HepG2 (cell line): ENCODE measurements around the gene RERE. TPM values are rescaled to one million over a fixed set of nuclear protein-coding genes. Genes with fewer than 3 reads are reported as not detected.
A peak's percentile ranks its signal among the peaks of the same experiment; 100 is the strongest.

ENCODE experiments used
- ATAC-seq: fragments of 200-7000 bp; cut with Tn5 transposase; 3 replicates; pipeline ENCODE4 v1.9.1; 2020; ENCODE audit warnings: mild to moderate bottlenecking, moderate library complexity
- BruUV-seq: library from RNA; stranded (reverse); fragments of 400-500 nt; replicated peaks from 2 replicates; lab custom pipeline; 2021; lab: Mats Ljungman, UMichigan
- CTCF ChIA-PET: fragments of 300-600 bp; formaldehyde crosslinking; extraction: SDS; loops from one replicate; lab custom pipeline; 2021; ENCODE audit warnings: low total read pairs, inconsistent platforms, low intra/inter-chr PET ratio; lab: Yijun Ruan, JAX
- POLR2A ChIA-PET: fragments of 350-600 bp; sonication (Branson Sonifier 250); formaldehyde crosslinking; loops from one replicate; lab custom pipeline; 2020; ENCODE audit warnings: antibody characterized with exemption, inconsistent platforms; lab: Yijun Ruan, JAX
- DNase-seq: peaks from one replicate; pipeline ENCODE4 v3.0.0-alpha.2; 2015; ENCODE audit warnings: low spot score
- FAIRE-seq: peaks from 3 replicates; lab custom pipeline; 2011; peaks lifted over from hg19 to GRCh38; lab: Jason Lieb, UNC
- H2AFZ ChIP-seq: one replicate; pipeline ENCODE4 v1.6.1; 2011; ENCODE audit warnings: low read length, inconsistent platforms
- H3K27ac ChIP-seq: fragments of 300-600 bp; 3 replicates; pipeline ENCODE4 v1.8.0; 2011; ENCODE audit warnings: mixed run types, mild to moderate bottlenecking, mixed read lengths, low read length, inconsistent platforms; ENCODE audit not compliant: insufficient read depth; ENCODE audit errors: extremely low read length
- H3K27me3 ChIP-seq, 2 experiments: fragments of 200-600 bp in 1 of 2; 2 replicates in 1 of 2; 3 replicates in 1 of 2; pipeline versions ENCODE4 v1.6.0 to v1.8.0; 2011; ENCODE audit warnings: low read length in 2 of 2, mild to moderate bottlenecking in 2 of 2, moderate library complexity in 2 of 2, inconsistent platforms in 1 of 2; ENCODE audit not compliant: insufficient read depth in 2 of 2, control insufficient read depth in 1 of 2
- H3K36me3 ChIP-seq, 2 experiments: fragments of 200-600 bp in 1 of 2; replicated peaks in 1 of 2; 2 replicates in 1 of 2; 3 replicates in 1 of 2; pipeline versions ENCODE4 v1.5.1 to v1.8.0; 2011; ENCODE audit warnings: low read length in 2 of 2, inconsistent platforms in 1 of 2; ENCODE audit not compliant: insufficient read depth in 2 of 2, control insufficient read depth in 1 of 2
- H3K4me1 ChIP-seq: 2 replicates; pipeline ENCODE4 v1.5.1; 2012; ENCODE audit warnings: low read length, inconsistent platforms; ENCODE audit not compliant: insufficient read depth
- H3K4me2 ChIP-seq: 2 replicates; pipeline ENCODE4 v1.6.0; 2011; ENCODE audit warnings: low read depth, low read length, inconsistent platforms
- H3K4me3 ChIP-seq, 3 experiments: fragments of 200-600 bp in 1 of 3; sonication (generic), shearing (Covaris generic) in 1 of 3; replicated peaks in 1 of 3; 2 replicates each; pipeline ENCODE4 v1.5.1; 2011 to 2016; ENCODE audit warnings: low read length in 3 of 3, inconsistent platforms in 2 of 3, low read depth in 2 of 3, mild to moderate bottlenecking in 2 of 3, control low read depth in 1 of 3, mixed read lengths in 1 of 3; ENCODE audit not compliant: insufficient read depth in 1 of 3
- H3K79me2 ChIP-seq: one replicate; pipeline ENCODE4 v1.6.1; 2011; ENCODE audit warnings: low read length, inconsistent platforms; ENCODE audit not compliant: insufficient read depth
- H3K9ac ChIP-seq: 2 replicates; pipeline ENCODE4 v1.6.0; 2011; ENCODE audit warnings: mild to moderate bottlenecking, low read depth, low read length, inconsistent platforms; ENCODE audit not compliant: insufficient read depth
- H3K9me3 ChIP-seq: 2 replicates; pipeline ENCODE4 v1.5.1; 2012; ENCODE audit warnings: mild to moderate bottlenecking, low read length
- H4K20me1 ChIP-seq: 2 replicates; pipeline ENCODE4 v1.6.0; 2011; ENCODE audit warnings: inconsistent platforms, mild to moderate bottlenecking, low read length, moderate library complexity; ENCODE audit not compliant: insufficient read depth
- CBX1 ChIP-seq: IDR thresholded peaks from one replicate; pipeline ENCODE4 v1.6.1; 2016; ENCODE audit warnings: antibody characterized with exemption, low read depth
- NFE2L1 ChIP-seq: sonication (generic); formaldehyde crosslinking; IDR thresholded peaks from 2 replicates; pipeline ENCODE4 v1.4.0; 2020; ENCODE audit warnings: missing genetic modification reagents, mild to moderate bottlenecking, borderline replicate concordance
- TRIM24 ChIP-seq: sonication (generic); formaldehyde crosslinking; IDR thresholded peaks from 2 replicates; pipeline ENCODE4 v1.8.0; 2022; ENCODE audit warnings: mild to moderate bottlenecking, missing genetic modification reagents
- UBTF ChIP-seq: sonication (generic); formaldehyde crosslinking; IDR thresholded peaks from 2 replicates; pipeline ENCODE4 v1.4.0; 2020; ENCODE audit warnings: mild to moderate bottlenecking, missing genetic modification reagents
- YEATS2 ChIP-seq: sonication (generic); formaldehyde crosslinking; IDR thresholded peaks from 2 replicates; pipeline ENCODE4 v1.4.0; 2020; ENCODE audit warnings: missing genetic modification reagents, borderline replicate concordance
- ZBTB2 ChIP-seq: sonication (generic); formaldehyde crosslinking; IDR thresholded peaks from 2 replicates; pipeline ENCODE4 v1.8.0; 2022; ENCODE audit warnings: low read depth, missing genetic modification reagents
- ZBTB37 ChIP-seq: sonication (generic); formaldehyde crosslinking; IDR thresholded peaks from 2 replicates; pipeline ENCODE4 v1.4.0; 2020; ENCODE audit warnings: mild to moderate bottlenecking, missing genetic modification reagents
- ZHX2 ChIP-seq, 2 experiments: sonication (generic) in 1 of 2; formaldehyde crosslinking in 1 of 2; IDR thresholded peaks; 2 replicates each; pipeline versions ENCODE4 v1.6.1 to v1.9.0; 2014 to 2022; ENCODE audit warnings: antibody characterized with exemption in 1 of 2, borderline replicate concordance in 1 of 2, inconsistent platforms in 1 of 2, low read depth in 1 of 2, missing genetic modification reagents in 1 of 2
- ZNF674 ChIP-seq: sonication (generic); formaldehyde crosslinking; IDR thresholded peaks from 2 replicates; pipeline ENCODE4 v1.5.0; 2020; ENCODE audit warnings: low read depth, mild to moderate bottlenecking, missing genetic modification reagents
- ZNF800 ChIP-seq: sonication (generic); formaldehyde crosslinking; IDR thresholded peaks from 2 replicates; pipeline ENCODE4 v1.4.0; 2020; ENCODE audit warnings: missing genetic modification reagents
- WGBS: methylation state at CpG from one replicate; pipeline ENCODE4 v1.1.6; 2017; ENCODE audit warnings: low lambda C conversion rate; 5-methylcytosine and 5-hydroxymethylcytosine counted together
- in situ Hi-C: cut with HindIII; loops from 2 replicates; pipeline ENCODE4 v1.10.0; 2017; ENCODE audit warnings: low pct_unique_long_range_greater_than_20kb; ENCODE audit not compliant: extremely low pct_ligation_motif_present
- intact Hi-C: fragments of 100-400 bp; cut with micrococcal nuclease; formaldehyde crosslinking; loops from one replicate; pipeline ENCODE4 v1.10.0; 2022; ENCODE audit not compliant: unreplicated experiment
- polyA plus RNA-seq, 8 experiments: library from polyadenylated mRNA; depleted of rRNA in 3 of 8; stranded (reverse) in 7 of 8; unstranded in 1 of 8; fragments of >200 nt; fragmentation: Illumina TruSeq in 4 of 8; extraction: Trizol in 4 of 8; gene quantifications; 2 replicates each; pipeline versions ENCODE4 v1.2.1 to v1.2.3, GENCODE V29; 2011 to 2016; ENCODE audit warnings: low read depth in 4 of 8, missing spikeins in 1 of 8, mixed read lengths in 1 of 8; ENCODE audit not compliant: insufficient read depth in 1 of 8
- total RNA-seq, 5 experiments: library from RNA; depleted of rRNA; stranded (reverse); fragments of >200 nt; fragmentation: Illumina TruSeq; extraction: Trizol; gene quantifications; 2 replicates each; pipeline ENCODE4 v1.2.3, GENCODE V29; 2016; ENCODE audit warnings: low read depth in 1 of 5

The RERE gene
- total and polyA plus RNA-seq, 2 of the 13 experiments (the other 11 are each of a cell fraction or from before 2014, with no cell fraction given) = 18.3 to 21.9 TPM

- no peak overlapping the region for H3K9ac ChIP-seq
- ChIA-PET CTCF (no interaction called here), POLR2A (no interaction called here)
- FAIRE-seq = no peak
- no peak for DNase-seq
- intact Hi-C loops = loop anchor here (10.0 kb wide), 1 partner anchor 331 kb away; no protein-coding TSS in a partner anchor
- peaks cover 69% of the 10 kb centered on the region for H3K4me1 ChIP-seq
- in situ Hi-C loops = no loop called here
- BruUV-seq = no TSS peak
- no peaks in the 10 kb centered on the region for H3K9me3 ChIP-seq
- no peak overlapping the region for H3K4me2 ChIP-seq
- H2AFZ ChIP-seq = no peak overlapping the region
- peaks cover 81% of the 10 kb centered on the region for H3K79me2 ChIP-seq
- no peak for ATAC-seq
- H3K27ac ChIP-seq = peak overlapping the region; percentile 36
- no peaks in the 10 kb centered on the region; a peak in 1 of 5 replicates for H3K27me3 ChIP-seq
- H4K20me1 ChIP-seq = no peaks in the 10 kb centered on the region
- WGBS = 91% methylated on average over 1 of the region's 1 CpG
- H3K36me3 ChIP-seq = no peaks in the 10 kb centered on the region
- H3K4me3 ChIP-seq = no peak overlapping the region
- TF ChIP-seq UBTF (CRISPR knock-in tag) = no peak
- TF ChIP-seq NFE2L1 (CRISPR knock-in tag) = no peak
- TF ChIP-seq YEATS2 (CRISPR knock-in tag) = no peak
- TF ChIP-seq ZNF674 (CRISPR knock-in tag) = no peak
- TF ChIP-seq TRIM24 = no peak
- no peak for TF ChIP-seq CBX1
- no peak for TF ChIP-seq ZNF800 (CRISPR knock-in tag)
- no peak for TF ChIP-seq ZHX2 (IDR thresholded peaks at IDR 0.05; ENCODE audit: low read depth)
- TF ChIP-seq ZHX2 (CRISPR knock-in tag; IDR thresholded peaks at IDR 0.05; ENCODE audit: borderline replicate concordance) = no peak
- no peak for TF ChIP-seq ZBTB2 (CRISPR knock-in tag)
- TF ChIP-seq ZBTB37 = no peak
Observed at GRCh38 chr1:8706291-8706690, 111.1 kb downstream of the RERE start.
